SK-N-SH (cell line): ENCODE measurements around the gene GPAT2.
"Not testable (repeated sequence)": the region's sequence is repeated elsewhere in the genome, so short reads cannot be mapped to it uniquely, and the experiment has no call there.

Source experiments
- FOXM1 ChIP-seq: IDR thresholded peaks from 2 replicates; pipeline ENCODE4 v1.4.0; 2012; ENCODE audit warnings: low read depth, mild to moderate bottlenecking
- GABPA ChIP-seq: IDR thresholded peaks from 2 replicates; pipeline ENCODE4 v1.4.0; 2012; ENCODE audit warnings: low read depth, mild to moderate bottlenecking
- GATA2 ChIP-seq: sonication (generic); formaldehyde crosslinking; IDR thresholded peaks from 2 replicates; pipeline ENCODE4 v1.5.0; 2020; ENCODE audit warnings: mild to moderate bottlenecking, missing genetic modification reagents
- JUND ChIP-seq: IDR thresholded peaks from 2 replicates; pipeline ENCODE4 v1.4.0; 2012
- RFX5 ChIP-seq: IDR thresholded peaks from 2 replicates; pipeline ENCODE4 v1.6.1; 2012; ENCODE audit warnings: mild to moderate bottlenecking, improper control_type of control experiment, low read length
- RXRA ChIP-seq: IDR thresholded peaks from 2 replicates; pipeline ENCODE4 v1.4.0; 2012; ENCODE audit warnings: low read depth, mild to moderate bottlenecking, borderline replicate concordance
- SIN3A ChIP-seq: IDR thresholded peaks from 2 replicates; pipeline ENCODE4 v1.6.1; 2012; ENCODE audit warnings: low read depth, mild to moderate bottlenecking, low read length, moderate library complexity, borderline replicate concordance
- TAF1 ChIP-seq: IDR thresholded peaks from 2 replicates; pipeline ENCODE4 v1.6.1; 2012; ENCODE audit warnings: low read depth, mild to moderate bottlenecking, low read length, moderate library complexity, borderline replicate concordance
- YY1 ChIP-seq: IDR thresholded peaks from 2 replicates; pipeline ENCODE4 v1.4.0; 2012; ENCODE audit warnings: low read depth, mild to moderate bottlenecking
- TF ChIP-seq, protein P1 (sequence below): fragments of 200-600 bp; sonication (generic); IDR thresholded peaks from 2 replicates; pipeline ENCODE4 v1.6.1; 2017; ENCODE audit warnings: antibody characterized with exemption, mild to moderate bottlenecking, moderate library complexity
- TF ChIP-seq, protein P2 (sequence below): fragments of 150-350 bp; IDR thresholded peaks from 2 replicates; pipeline ENCODE4 v1.6.1; 2017; ENCODE audit warnings: antibody characterized with exemption, low read length, low read depth, borderline replicate concordance

DNA sequence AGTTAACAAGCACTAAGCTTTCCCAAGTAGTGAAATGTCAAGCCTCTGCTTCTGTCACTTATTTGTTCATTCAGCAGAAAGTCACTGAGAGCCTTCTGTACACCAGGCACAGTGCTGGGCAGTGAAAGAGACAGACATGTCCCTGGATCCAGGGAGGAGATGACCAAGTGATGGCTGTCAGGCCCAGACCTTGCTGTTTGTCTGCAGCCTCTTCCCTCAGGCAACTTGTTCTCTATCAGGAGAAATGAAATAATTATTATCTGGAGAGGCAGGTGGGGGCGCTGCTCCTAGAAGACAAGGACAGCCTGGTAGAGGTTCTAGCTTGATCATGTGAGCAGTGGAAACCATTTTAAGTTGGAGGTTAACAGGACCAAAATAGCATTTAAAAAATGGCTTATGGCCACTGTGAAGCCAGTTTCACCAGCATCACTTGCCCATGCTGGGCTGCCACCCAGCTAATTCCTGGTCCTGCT, 21.9 kb downstream of the GPAT2 start:
- TF ChIP-seq, protein P1, sequence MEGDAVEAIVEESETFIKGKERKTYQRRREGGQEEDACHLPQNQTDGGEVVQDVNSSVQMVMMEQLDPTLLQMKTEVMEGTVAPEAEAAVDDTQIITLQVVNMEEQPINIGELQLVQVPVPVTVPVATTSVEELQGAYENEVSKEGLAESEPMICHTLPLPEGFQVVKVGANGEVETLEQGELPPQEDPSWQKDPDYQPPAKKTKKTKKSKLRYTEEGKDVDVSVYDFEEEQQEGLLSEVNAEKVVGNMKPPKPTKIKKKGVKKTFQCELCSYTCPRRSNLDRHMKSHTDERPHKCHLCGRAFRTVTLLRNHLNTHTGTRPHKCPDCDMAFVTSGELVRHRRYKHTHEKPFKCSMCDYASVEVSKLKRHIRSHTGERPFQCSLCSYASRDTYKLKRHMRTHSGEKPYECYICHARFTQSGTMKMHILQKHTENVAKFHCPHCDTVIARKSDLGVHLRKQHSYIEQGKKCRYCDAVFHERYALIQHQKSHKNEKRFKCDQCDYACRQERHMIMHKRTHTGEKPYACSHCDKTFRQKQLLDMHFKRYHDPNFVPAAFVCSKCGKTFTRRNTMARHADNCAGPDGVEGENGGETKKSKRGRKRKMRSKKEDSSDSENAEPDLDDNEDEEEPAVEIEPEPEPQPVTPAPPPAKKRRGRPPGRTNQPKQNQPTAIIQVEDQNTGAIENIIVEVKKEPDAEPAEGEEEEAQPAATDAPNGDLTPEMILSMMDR: not testable (repeated sequence)
- TF ChIP-seq YY1; GABPA; RXRA; TAF1; RFX5; FOXM1; SIN3A; JUND; GATA2 (CRISPR knock-in tag): not testable (repeated sequence)
- TF ChIP-seq, protein P2, sequence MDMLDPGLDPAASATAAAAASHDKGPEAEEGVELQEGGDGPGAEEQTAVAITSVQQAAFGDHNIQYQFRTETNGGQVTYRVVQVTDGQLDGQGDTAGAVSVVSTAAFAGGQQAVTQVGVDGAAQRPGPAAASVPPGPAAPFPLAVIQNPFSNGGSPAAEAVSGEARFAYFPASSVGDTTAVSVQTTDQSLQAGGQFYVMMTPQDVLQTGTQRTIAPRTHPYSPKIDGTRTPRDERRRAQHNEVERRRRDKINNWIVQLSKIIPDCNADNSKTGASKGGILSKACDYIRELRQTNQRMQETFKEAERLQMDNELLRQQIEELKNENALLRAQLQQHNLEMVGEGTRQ: not testable (repeated sequence)
